Pons (tissue), 1 donor: ENCODE data around the gene AMPD3.
A peak's percentile ranks its signal among the peaks of the same experiment; 100 is the strongest.

Source experiments
- DNase-seq: peaks from one replicate; pipeline ENCODE4 v3.0.0-alpha.2; 2016; ENCODE audit warnings: low spot score

AMPD3 gene

GRCh38 chr11:10539339-10539738 is 84.3 kb downstream of the AMPD3 start:
- DNase-seq = peak; percentile 8

GRCh38 chr11:10540546-10540914 is 85.5 kb downstream of the AMPD3 start:
- peak; percentile 41 for DNase-seq

- DNase-seq = peak; percentile 90
Measured at GRCh38 chr11:10540915-10541560, 86.0 kb downstream of the AMPD3 start, which contains the start of gene RNF141. TSS of gene RNF141 (minus strand) at chr11:10541187. CDS start at chr11:10534158, 7,029 bp downstream.

GRCh38 chr11:10541561-10541930 is 86.5 kb downstream of the AMPD3 start:
- DNase-seq = no peak

GRCh38 chr11:10542776-10543175 is 87.7 kb downstream of the AMPD3 start:
- DNase-seq = no peak

- DNase-seq = no peak
Measured at GRCh38 chr11:10543782-10544181, 88.7 kb downstream of the AMPD3 start.

GRCh38 chr11:10544491-10545465 is 89.7 kb downstream of the AMPD3 start:
- DNase-seq = no peak

GRCh38 chr11:10550503-10551289 is 95.6 kb downstream of the AMPD3 start:
- no peak for DNase-seq

- no peak for DNase-seq
Measured at GRCh38 chr11:10551290-10551592, 96.2 kb downstream of the AMPD3 start.

GRCh38 chr11:10551845-10552352 is 96.8 kb downstream of the AMPD3 start:
- no peak for DNase-seq

GRCh38 chr11:10556590-10556989 is 101.5 kb downstream of the AMPD3 start:
- DNase-seq = no peak
